HG03060 (cell line): Measurements from ENCODE around the gene TEX44.
"Not testable (repeated sequence)": the region's sequence is repeated elsewhere in the genome, so short reads cannot be mapped to it uniquely, and the experiment has no call there.

Source experiments
- ATAC-seq: cut with Tn5 transposase; IDR thresholded peaks from one replicate; pipeline ENCODE4 v1.9.1; 2021; ENCODE audit warnings: low read depth, moderate number of reproducible peaks; ENCODE audit not compliant: unreplicated experiment

TEX44 gene

GRCh38 chr2:231592636-231593145, at the start of gene TEX44:
TEX44 (plus strand) TSS chr2:231592864; CDS start chr2:231592952, 88 bp downstream.
- no peak for ATAC-seq

DNA sequence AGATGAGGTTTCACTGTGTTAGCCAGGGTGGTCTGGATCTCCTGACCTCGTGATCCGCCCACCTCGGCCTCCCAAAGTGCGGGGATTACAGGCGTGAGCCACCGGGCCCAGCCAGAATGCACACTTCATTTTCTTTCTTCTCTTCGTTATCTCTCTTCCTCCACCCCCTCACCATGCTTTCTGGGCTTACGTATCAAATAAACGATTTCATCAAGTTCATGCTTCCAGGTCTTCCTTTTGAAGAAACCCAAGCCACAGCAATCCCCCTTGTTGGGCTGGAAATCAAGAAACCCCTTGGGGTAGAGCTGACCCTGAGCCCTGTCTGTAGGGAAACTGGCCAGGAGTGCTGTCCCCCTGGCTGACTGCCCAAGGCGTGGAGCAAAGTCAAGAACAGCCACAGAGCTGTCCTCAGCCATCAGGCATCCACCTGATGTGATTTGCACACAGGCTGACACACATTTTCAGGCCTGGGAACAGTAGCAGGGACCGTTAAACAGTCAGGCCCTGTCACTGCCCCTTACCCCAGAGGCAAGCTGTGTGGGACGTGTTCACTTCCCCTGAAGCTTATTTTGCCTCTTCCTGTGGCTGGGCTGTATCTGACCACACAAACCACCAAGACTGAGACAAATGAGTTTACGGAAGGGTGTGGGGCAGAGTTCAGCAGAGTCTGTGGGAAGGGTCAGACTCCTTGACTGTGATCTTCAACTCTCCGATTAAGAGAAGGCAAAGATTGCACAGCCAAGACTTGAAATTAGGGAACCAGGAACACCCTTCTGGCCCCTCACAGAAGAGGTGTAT, 47.4 kb upstream of the TEX44 start:
- ATAC-seq, result peak; percentile 97

GRCh38 chr2:231546014-231546715, 46.5 kb upstream of the TEX44 start:
- ATAC-seq, result no peak

- no peak for ATAC-seq
These were observed 45.2 kb upstream of the TEX44 start for GRCh38 chr2:231547315-231548110.

GRCh38 chr2:231548752-231549151, 43.9 kb upstream of the TEX44 start:
- ATAC-seq, result no peak

DNA sequence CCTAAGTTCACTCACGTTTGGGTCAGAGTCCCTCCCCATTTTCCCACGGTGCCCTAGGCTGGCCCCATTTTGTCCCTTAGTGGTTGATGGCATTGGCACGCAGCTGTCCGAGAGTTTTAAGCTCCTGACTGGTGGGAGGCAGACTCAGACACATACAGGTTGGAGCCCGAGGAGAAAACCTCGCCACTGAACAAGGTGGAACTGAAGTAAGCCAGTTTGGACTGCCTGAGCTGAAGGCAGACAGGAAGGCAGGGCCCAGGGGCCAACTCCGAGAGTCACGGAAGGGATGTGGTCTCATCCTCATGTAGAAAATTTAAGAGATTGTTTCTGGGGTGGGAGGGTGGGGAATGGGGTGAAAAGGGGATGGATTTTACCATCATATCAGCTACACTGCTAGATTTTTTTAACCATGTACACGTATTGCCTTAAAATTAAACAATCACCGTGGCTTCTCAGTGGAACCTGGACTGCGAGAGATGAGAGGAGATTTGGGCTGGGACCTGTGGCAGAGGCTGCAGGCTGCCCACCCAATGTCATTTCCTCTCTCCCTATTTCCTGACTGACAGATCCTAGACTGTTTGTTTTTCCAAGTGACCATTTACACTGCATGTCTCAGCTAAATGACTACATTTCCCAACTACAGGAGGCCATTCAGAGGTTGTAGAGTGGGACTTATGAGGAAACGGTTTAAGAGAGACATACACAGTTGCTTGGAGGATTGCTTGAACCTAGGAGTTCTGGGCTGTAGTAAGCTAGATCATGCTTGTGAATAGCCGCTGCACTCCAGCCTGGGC, 43.0 kb upstream of the TEX44 start:
- no peak for ATAC-seq

- no peak for ATAC-seq
These were observed 39.9 kb upstream of the TEX44 start for GRCh38 chr2:231552752-231553151.

- no peak for ATAC-seq
These were observed 38.3 kb upstream of the TEX44 start for GRCh38 chr2:231554327-231554726.

DNA sequence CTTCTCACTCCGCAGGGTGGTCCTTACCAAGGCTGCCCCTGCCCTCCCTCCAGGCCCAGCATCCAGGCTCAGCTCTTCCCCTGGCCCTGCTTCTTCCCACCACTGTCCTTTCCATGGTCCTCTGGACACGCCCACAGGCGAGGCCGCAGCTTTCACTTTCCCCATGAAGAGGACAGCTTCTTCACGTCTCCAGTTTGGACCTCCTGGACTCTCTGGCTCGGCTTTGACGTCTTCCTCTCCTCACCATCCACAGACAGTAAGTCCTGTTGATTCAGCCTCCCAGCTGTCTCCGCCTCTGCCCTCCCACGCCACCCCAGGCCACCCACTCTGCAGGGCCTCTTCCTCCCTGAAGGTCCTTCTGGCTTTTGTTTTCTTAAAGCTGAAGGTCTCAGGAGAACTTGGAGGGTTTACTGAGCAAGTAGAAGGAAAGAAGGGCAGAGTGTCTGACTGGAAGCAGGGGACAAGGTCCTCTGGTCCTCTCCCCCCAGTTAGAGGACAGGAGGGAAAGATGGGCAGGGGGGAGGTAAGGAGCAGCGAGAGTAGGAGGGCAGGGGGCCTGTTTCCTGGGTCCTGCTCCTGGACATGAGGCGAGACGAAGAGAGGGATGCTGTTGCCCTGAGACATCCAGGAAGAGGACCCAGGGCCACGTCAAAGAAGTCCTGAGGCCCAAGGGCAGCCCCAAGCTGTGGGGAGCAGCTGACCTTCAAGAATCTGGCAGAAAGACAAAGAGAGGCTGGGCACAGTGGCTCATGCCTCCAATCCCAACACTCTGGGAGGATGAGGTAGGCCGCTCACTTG, 37.7 kb upstream of the TEX44 start:
- ATAC-seq, result no peak

GRCh38 chr2:231556496-231556895, 36.2 kb upstream of the TEX44 start:
- ATAC-seq, result not testable (repeated sequence)

GRCh38 chr2:231556981-231557380, 35.7 kb upstream of the TEX44 start:
- ATAC-seq, result no peak

DNA sequence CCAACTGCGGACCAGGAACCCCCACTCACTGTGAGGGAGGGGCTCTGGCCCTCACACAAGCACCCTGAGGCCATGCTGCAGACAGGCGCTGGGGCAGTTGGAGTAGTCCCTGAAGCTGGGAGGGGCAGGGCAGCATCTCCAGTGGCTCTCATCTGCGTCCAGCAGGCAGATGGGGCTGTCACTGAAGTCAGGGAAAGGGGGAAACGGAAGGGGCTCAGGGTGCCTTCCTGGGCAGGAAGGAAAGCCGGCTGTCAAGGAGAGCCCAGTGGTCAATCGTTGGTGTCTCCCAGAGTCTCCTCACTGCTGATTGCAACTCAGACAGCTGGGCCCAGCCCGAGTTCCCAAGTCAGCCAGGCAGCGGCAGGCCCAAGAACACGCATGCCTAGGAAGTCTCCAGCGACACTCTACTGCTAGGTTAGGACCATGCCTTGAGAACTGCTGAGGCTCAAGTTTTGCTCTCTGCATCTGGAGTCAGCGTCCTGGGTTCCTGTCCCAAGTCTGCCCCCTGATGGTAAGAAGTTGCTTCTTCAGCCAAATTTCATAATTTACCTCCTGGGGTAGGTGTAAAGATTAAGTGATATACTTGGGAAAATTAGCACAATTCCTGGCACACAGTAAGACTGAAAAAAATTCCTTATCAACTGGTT, 35.0 kb upstream of the TEX44 start:
- no peak for ATAC-seq

- ATAC-seq, result no peak
These were observed 29.2 kb upstream of the TEX44 start for GRCh38 chr2:231563378-231563961.

DNA sequence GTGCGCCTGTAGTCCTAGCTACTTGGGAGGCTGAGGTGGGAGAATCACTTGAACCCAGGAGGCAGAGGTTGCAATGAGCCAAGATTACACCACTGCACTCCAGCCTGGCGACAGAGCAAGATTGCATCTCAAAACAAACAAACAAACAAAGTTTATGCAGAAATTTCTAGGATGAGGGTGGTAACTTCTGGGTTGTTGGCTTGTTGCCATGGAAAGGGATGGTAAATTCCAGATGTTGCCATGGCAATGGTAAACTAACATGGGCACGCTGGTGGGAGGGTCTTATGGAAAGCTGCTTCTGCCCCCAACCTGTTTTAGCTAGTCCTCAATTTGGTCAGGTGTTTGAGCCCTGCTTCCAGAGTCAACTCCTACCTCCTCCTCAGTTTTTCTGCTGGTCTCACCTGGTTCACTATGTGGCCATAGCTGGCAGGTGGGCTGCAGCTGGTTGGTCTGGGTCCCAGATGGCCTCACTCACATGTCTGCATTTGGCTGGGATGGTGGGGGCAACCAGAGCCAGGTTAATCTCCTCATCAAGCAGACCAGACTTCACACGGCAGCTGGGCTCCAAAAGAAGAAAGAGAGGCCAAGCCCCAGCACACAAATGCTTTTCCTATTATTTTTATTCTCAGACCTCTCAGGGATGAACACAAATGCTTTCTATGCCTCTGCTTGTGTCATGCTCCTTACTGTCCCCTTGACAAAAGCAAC, 26.6 kb upstream of the TEX44 start:
- no peak for ATAC-seq

- ATAC-seq, result no peak
These were observed 25.5 kb upstream of the TEX44 start for GRCh38 chr2:231567159-231567558.

GRCh38 chr2:231568098-231568784, 24.4 kb upstream of the TEX44 start:
- no peak for ATAC-seq

GRCh38 chr2:231568785-231569435, 23.8 kb upstream of the TEX44 start:
- no peak for ATAC-seq
